WTC11 (cell line): ENCODE measurements around the gene PTGER1. TPM values are rescaled to one million over a fixed set of nuclear protein-coding genes. Genes with fewer than 3 reads are reported as not detected.
A peak's percentile ranks its signal among the peaks of the same experiment; 100 is the strongest.

ENCODE experiments used
- EMX1 ChIP-seq: fragments of 250-450 bp; sonication (Bioruptor Pico); IDR thresholded peaks from 2 replicates; pipeline ENCODE4 v1.8.0; 2021; ENCODE audit warnings: mild to moderate bottlenecking
- ESRRA ChIP-seq: sonication (generic); formaldehyde crosslinking; IDR thresholded peaks from 2 replicates; pipeline ENCODE4 v1.8.1; 2022; ENCODE audit warnings: mild to moderate bottlenecking, missing genetic modification reagents, borderline replicate concordance
- ETV6 ChIP-seq: sonication (generic); formaldehyde crosslinking; IDR thresholded peaks from 2 replicates; pipeline ENCODE4 v1.8.1; 2022; ENCODE audit warnings: mild to moderate bottlenecking, missing genetic modification reagents
- FOXJ3 ChIP-seq: sonication (generic); formaldehyde crosslinking; IDR thresholded peaks from 2 replicates; pipeline ENCODE4 v1.9.0; 2021; ENCODE audit warnings: missing genetic modification reagents, mild to moderate bottlenecking, borderline replicate concordance
- GABPB1 ChIP-seq: sonication (generic); formaldehyde crosslinking; IDR thresholded peaks from 2 replicates; pipeline ENCODE4 v1.8.1; 2023; ENCODE audit warnings: mild to moderate bottlenecking, missing genetic modification reagents
- PRRX2 ChIP-seq: fragments of 250-450 bp; sonication (Bioruptor Pico); IDR thresholded peaks from 2 replicates; pipeline ENCODE4 v1.8.0; 2021; ENCODE audit warnings: mild to moderate bottlenecking
- RELA ChIP-seq: sonication (generic); formaldehyde crosslinking; IDR thresholded peaks from 2 replicates; pipeline ENCODE4 v1.8.1; 2022; ENCODE audit warnings: missing genetic modification reagents, mild to moderate bottlenecking, borderline replicate concordance
- RORB ChIP-seq: fragments of 250-450 bp; sonication (Bioruptor Pico); IDR thresholded peaks from 2 replicates; pipeline ENCODE4 v1.9.0; 2021; ENCODE audit warnings: mild to moderate bottlenecking
- SOX15 ChIP-seq: fragments of 250-450 bp; sonication (Bioruptor Pico); IDR thresholded peaks from 2 replicates; pipeline ENCODE4 v1.9.0; 2021; ENCODE audit warnings: mild to moderate bottlenecking
- TEAD4 ChIP-seq: sonication (generic); formaldehyde crosslinking; IDR thresholded peaks from 2 replicates; pipeline ENCODE4 v1.8.0; 2022; ENCODE audit warnings: mild to moderate bottlenecking, missing genetic modification reagents
- ZNF138 ChIP-seq: sonication (generic); formaldehyde crosslinking; conservative IDR thresholded peaks from 2 replicates; pipeline ENCODE4 v1.8.1; 2022; ENCODE audit warnings: mild to moderate bottlenecking, moderate library complexity, missing genetic modification reagents
- ZNF317 ChIP-seq: sonication (generic); formaldehyde crosslinking; IDR thresholded peaks from 2 replicates; pipeline ENCODE4 v1.8.1; 2023; ENCODE audit warnings: low read depth, mild to moderate bottlenecking, moderate library complexity, missing genetic modification reagents, borderline replicate concordance
- ZNF416 ChIP-seq: fragments of 250-450 bp; sonication (Bioruptor Pico); IDR thresholded peaks from 2 replicates; pipeline ENCODE4 v1.9.0; 2021; ENCODE audit warnings: mild to moderate bottlenecking, inconsistent platforms
- ZNF423 ChIP-seq: fragments of 250-450 bp; sonication (Bioruptor Pico); IDR thresholded peaks from 2 replicates; pipeline ENCODE4 v2.1.2; 2022; ENCODE audit warnings: mild to moderate bottlenecking, moderate library complexity
- total RNA-seq: library from RNA; stranded (reverse); gene quantifications from 3 replicates; pipeline ENCODE4 v1.2.3, GENCODE V29; 2021
- TF ChIP-seq, protein P1 (sequence below): sonication (generic); formaldehyde crosslinking; IDR thresholded peaks from 2 replicates; pipeline ENCODE4 v1.8.0; 2022; ENCODE audit warnings: mild to moderate bottlenecking, missing genetic modification reagents
- TF ChIP-seq, protein P2 (sequence below): sonication (generic); formaldehyde crosslinking; IDR thresholded peaks from 2 replicates; pipeline ENCODE4 v1.8.0; 2022; ENCODE audit warnings: missing genetic modification reagents
- TF ChIP-seq, protein P3 (sequence below): sonication (generic); formaldehyde crosslinking; IDR thresholded peaks from 2 replicates; pipeline ENCODE4 v1.8.1; 2023; ENCODE audit warnings: mild to moderate bottlenecking, moderate library complexity, missing genetic modification reagents
- TF ChIP-seq, protein P4 (sequence below): sonication (generic); formaldehyde crosslinking; IDR thresholded peaks from 2 replicates; pipeline ENCODE4 v1.8.1; 2022; ENCODE audit warnings: mild to moderate bottlenecking, moderate library complexity, missing genetic modification reagents
- TF ChIP-seq, protein P5 (sequence below): fragments of 250-450 bp; sonication (Bioruptor Pico); conservative IDR thresholded peaks from 2 replicates; pipeline ENCODE4 v1.9.0; 2021; ENCODE audit warnings: mild to moderate bottlenecking
- TF ChIP-seq, protein P6 (sequence below): sonication (generic); formaldehyde crosslinking; IDR thresholded peaks from 2 replicates; pipeline ENCODE4 v1.8.1; 2022; ENCODE audit warnings: missing genetic modification reagents, borderline replicate concordance
- TF ChIP-seq, protein P7 (sequence below): fragments of 250-450 bp; sonication (Bioruptor Pico); IDR thresholded peaks from 2 replicates; pipeline ENCODE4 v1.9.0; 2021; ENCODE audit warnings: mild to moderate bottlenecking, borderline replicate concordance
- TF ChIP-seq, protein P8 (sequence below): sonication (generic); formaldehyde crosslinking; conservative IDR thresholded peaks from 2 replicates; pipeline ENCODE4 v1.8.1; 2022; ENCODE audit warnings: mild to moderate bottlenecking, missing genetic modification reagents
- TF ChIP-seq, protein P9 (sequence below): sonication (generic); formaldehyde crosslinking; IDR thresholded peaks from 2 replicates; pipeline ENCODE4 v1.8.1; 2023; ENCODE audit warnings: mild to moderate bottlenecking, missing genetic modification reagents, moderate library complexity

Gene PTGER1
- total RNA-seq, 1 experiment from 2014 or later, result 0.68 TPM

DNA sequence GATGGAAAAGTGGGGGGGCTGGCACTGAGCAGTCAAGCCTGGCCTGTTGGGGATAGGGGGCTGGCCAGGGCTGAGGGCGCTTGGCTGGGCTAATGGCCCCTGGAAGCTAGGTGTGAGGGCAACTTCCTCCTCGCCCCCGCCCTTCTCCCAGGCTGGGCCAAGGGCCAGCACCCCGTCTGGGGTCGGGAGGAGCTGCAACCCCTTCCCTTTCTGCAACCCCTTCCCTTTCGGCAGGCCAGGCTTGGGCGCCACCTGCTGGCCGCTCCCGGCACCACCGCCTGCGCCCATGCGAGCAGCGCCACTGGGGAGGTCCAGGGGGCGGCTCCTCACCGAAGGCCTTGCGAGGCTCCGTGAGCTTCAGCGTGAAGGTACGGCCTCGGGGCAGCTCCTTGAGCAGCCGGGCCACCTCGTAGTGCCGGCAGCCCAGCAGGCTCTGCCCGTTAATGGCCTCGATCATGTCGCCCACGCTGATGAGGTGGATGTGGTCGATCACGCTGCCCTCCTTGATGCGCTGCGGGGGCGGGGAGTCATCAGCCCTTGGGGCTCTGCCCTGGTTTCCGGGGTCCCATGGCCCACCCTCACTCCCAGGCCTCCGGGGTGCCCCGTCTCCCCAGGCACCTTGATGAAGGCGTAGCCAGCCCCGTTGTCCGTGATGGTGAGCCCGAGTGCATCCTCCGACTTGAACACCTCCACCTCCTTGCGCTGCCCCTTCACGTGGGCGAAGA, 5.0 kb upstream of the PTGER1 start (continued):
- TF ChIP-seq, protein P1, sequence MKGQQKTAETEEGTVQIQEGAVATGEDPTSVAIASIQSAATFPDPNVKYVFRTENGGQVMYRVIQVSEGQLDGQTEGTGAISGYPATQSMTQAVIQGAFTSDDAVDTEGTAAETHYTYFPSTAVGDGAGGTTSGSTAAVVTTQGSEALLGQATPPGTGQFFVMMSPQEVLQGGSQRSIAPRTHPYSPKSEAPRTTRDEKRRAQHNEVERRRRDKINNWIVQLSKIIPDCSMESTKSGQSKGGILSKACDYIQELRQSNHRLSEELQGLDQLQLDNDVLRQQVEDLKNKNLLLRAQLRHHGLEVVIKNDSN (CRISPR knock-in tag), result no peak
- no peak for TF ChIP-seq ZNF317 (CRISPR knock-in tag)
- TF ChIP-seq ZNF423, result no peak
- no peak for TF ChIP-seq SOX15 (CRISPR knock-in tag)
- TF ChIP-seq, protein P2, sequence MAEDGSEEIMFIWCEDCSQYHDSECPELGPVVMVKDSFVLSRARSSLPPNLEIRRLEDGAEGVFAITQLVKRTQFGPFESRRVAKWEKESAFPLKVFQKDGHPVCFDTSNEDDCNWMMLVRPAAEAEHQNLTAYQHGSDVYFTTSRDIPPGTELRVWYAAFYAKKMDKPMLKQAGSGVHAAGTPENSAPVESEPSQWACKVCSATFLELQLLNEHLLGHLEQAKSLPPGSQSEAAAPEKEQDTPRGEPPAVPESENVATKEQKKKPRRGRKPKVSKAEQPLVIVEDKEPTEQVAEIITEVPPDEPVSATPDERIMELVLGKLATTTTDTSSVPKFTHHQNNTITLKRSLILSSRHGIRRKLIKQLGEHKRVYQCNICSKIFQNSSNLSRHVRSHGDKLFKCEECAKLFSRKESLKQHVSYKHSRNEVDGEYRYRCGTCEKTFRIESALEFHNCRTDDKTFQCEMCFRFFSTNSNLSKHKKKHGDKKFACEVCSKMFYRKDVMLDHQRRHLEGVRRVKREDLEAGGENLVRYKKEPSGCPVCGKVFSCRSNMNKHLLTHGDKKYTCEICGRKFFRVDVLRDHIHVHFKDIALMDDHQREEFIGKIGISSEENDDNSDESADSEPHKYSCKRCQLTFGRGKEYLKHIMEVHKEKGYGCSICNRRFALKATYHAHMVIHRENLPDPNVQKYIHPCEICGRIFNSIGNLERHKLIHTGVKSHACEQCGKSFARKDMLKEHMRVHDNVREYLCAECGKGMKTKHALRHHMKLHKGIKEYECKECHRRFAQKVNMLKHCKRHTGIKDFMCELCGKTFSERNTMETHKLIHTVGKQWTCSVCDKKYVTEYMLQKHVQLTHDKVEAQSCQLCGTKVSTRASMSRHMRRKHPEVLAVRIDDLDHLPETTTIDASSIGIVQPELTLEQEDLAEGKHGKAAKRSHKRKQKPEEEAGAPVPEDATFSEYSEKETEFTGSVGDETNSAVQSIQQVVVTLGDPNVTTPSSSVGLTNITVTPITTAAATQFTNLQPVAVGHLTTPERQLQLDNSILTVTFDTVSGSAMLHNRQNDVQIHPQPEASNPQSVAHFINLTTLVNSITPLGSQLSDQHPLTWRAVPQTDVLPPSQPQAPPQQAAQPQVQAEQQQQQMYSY (CRISPR knock-in tag), result no peak
- TF ChIP-seq ZNF416 (CRISPR knock-in tag), result no peak
- no peak for TF ChIP-seq ZNF138 (CRISPR knock-in tag)
- no peak for TF ChIP-seq RORB (CRISPR knock-in tag)
- TF ChIP-seq ETV6, result no peak
- TF ChIP-seq, protein P3, sequence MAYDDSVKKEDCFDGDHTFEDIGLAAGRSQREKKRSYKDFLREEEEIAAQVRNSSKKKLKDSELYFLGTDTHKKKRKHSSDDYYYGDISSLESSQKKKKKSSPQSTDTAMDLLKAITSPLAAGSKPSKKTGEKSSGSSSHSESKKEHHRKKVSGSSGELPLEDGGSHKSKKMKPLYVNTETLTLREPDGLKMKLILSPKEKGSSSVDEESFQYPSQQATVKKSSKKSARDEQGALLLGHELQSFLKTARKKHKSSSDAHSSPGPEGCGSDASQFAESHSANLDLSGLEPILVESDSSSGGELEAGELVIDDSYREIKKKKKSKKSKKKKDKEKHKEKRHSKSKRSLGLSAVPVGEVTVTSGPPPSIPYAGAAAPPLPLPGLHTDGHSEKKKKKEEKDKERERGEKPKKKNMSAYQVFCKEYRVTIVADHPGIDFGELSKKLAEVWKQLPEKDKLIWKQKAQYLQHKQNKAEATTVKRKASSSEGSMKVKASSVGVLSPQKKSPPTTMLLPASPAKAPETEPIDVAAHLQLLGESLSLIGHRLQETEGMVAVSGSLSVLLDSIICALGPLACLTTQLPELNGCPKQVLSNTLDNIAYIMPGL (CRISPR knock-in tag), result peak; percentile 88; the same call in 1 of the 2 replicates
- TF ChIP-seq, protein P4, sequence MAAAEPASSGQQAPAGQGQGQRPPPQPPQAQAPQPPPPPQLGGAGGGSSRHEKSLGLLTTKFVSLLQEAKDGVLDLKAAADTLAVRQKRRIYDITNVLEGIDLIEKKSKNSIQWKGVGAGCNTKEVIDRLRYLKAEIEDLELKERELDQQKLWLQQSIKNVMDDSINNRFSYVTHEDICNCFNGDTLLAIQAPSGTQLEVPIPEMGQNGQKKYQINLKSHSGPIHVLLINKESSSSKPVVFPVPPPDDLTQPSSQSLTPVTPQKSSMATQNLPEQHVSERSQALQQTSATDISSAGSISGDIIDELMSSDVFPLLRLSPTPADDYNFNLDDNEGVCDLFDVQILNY, result no peak
- no peak for TF ChIP-seq TEAD4 (CRISPR knock-in tag)
- TF ChIP-seq, protein P5, sequence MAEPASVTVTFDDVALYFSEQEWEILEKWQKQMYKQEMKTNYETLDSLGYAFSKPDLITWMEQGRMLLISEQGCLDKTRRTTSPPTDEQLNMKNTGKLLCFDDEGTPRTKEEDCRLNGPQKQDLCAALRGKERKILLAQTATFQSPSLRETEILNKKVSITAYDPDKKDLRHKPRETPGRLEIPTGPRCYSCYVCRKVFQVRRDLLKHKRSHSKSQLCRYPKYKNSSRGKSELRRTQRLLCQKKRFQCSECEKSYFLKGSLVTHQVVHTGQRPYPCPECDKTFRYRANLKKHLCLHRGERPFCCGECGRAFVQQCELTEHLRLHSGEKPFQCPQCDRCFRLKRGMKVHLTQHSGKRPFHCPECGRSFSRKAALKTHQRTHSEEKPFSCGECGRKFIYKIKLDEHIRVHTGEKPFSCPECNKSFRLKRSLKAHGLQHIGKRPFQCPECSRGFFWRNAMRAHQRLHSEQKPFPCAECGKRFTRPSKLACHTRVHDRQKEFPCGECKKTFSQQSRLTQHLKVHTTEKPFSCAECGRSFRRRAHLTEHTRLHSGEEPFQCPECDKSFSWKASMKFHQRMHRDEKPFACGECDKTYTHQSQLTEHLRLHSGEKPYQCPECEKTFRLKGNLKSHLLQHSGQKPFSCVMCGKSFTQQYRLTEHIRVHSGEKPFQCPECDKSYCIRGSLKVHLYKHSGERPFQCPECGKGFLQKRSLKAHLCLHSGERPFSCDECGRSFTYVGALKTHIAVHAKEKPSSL (CRISPR knock-in tag), result no peak
- TF ChIP-seq, protein P6, sequence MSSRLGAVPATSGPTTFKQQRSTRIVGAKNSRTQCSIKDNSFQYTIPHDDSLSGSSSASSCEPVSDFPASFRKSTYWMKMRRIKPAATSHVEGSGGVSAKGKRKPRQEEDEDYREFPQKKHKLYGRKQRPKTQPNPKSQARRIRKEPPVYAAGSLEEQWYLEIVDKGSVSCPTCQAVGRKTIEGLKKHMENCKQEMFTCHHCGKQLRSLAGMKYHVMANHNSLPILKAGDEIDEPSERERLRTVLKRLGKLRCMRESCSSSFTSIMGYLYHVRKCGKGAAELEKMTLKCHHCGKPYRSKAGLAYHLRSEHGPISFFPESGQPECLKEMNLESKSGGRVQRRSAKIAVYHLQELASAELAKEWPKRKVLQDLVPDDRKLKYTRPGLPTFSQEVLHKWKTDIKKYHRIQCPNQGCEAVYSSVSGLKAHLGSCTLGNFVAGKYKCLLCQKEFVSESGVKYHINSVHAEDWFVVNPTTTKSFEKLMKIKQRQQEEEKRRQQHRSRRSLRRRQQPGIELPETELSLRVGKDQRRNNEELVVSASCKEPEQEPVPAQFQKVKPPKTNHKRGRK (CRISPR knock-in tag), result no peak
- TF ChIP-seq, protein P7, sequence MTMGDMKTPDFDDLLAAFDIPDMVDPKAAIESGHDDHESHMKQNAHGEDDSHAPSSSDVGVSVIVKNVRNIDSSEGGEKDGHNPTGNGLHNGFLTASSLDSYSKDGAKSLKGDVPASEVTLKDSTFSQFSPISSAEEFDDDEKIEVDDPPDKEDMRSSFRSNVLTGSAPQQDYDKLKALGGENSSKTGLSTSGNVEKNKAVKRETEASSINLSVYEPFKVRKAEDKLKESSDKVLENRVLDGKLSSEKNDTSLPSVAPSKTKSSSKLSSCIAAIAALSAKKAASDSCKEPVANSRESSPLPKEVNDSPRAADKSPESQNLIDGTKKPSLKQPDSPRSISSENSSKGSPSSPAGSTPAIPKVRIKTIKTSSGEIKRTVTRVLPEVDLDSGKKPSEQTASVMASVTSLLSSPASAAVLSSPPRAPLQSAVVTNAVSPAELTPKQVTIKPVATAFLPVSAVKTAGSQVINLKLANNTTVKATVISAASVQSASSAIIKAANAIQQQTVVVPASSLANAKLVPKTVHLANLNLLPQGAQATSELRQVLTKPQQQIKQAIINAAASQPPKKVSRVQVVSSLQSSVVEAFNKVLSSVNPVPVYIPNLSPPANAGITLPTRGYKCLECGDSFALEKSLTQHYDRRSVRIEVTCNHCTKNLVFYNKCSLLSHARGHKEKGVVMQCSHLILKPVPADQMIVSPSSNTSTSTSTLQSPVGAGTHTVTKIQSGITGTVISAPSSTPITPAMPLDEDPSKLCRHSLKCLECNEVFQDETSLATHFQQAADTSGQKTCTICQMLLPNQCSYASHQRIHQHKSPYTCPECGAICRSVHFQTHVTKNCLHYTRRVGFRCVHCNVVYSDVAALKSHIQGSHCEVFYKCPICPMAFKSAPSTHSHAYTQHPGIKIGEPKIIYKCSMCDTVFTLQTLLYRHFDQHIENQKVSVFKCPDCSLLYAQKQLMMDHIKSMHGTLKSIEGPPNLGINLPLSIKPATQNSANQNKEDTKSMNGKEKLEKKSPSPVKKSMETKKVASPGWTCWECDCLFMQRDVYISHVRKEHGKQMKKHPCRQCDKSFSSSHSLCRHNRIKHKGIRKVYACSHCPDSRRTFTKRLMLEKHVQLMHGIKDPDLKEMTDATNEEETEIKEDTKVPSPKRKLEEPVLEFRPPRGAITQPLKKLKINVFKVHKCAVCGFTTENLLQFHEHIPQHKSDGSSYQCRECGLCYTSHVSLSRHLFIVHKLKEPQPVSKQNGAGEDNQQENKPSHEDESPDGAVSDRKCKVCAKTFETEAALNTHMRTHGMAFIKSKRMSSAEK (CRISPR knock-in tag), result no peak
- TF ChIP-seq GABPB1 (CRISPR knock-in tag), result no peak
- TF ChIP-seq, protein P8, sequence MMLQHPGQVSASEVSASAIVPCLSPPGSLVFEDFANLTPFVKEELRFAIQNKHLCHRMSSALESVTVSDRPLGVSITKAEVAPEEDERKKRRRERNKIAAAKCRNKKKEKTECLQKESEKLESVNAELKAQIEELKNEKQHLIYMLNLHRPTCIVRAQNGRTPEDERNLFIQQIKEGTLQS (CRISPR knock-in tag), result no peak
- no peak for TF ChIP-seq PRRX2 (CRISPR knock-in tag)
- no peak for TF ChIP-seq EMX1 (CRISPR knock-in tag)
- no peak for TF ChIP-seq ESRRA (CRISPR knock-in tag)
- no peak for TF ChIP-seq RELA
- TF ChIP-seq FOXJ3 (CRISPR knock-in tag), result no peak
- TF ChIP-seq, protein P9, sequence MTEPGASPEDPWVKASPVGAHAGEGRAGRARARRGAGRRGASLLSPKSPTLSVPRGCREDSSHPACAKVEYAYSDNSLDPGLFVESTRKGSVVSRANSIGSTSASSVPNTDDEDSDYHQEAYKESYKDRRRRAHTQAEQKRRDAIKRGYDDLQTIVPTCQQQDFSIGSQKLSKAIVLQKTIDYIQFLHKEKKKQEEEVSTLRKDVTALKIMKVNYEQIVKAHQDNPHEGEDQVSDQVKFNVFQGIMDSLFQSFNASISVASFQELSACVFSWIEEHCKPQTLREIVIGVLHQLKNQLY (CRISPR knock-in tag), result no peak
